GM19025 (cell line): ENCODE measurements around the gene PGBD5.

Experiments
- ATAC-seq: cut with Tn5 transposase; IDR thresholded peaks from one replicate; pipeline ENCODE4 v1.9.1; 2021; ENCODE audit warnings: mild to moderate bottlenecking, low read depth, moderate library complexity; ENCODE audit not compliant: unreplicated experiment

Gene PGBD5

DNA sequence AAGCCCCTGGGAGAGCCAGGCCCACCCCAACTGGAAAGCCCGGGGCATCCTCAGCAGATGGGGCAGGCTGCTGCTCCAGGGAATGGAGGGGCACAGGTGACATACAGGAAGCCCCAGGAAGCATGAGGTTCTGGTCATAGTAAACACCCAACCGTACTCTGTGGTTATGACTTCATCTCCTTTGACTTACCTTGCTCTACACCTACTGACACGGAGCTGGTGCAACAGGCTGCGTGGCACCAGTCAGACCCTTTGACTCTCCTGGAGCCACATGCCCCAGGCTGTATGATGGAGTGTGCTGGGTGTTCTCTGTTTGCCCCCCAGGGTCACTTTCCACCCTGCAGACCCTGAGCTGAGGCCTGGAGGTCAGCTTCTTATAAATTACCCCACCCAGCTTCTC, 72.1 kb downstream of the PGBD5 start:
- ATAC-seq = no peak

- no peak for ATAC-seq
Measured at GRCh38 chr1:230352537-230352936, 73.6 kb downstream of the PGBD5 start.

DNA sequence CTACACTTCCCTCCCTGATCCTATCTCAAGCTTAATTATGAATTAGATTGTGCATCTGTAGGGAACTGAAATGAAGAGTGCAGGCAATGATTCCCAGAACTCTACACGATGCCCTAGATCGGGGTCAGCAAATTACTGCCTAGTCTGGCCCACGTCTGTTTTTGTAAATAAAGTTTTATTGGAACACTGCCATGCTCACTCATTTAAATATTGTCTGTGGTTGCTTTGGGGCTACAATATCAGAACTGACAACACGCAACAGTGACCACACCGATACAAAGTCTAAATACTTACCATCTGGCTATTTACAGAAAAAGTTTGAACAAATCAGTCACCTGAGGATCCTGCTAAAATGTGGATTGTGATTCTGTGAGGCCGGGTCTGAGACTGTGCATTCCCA, 74.1 kb downstream of the PGBD5 start:
- ATAC-seq = no peak

GRCh38 chr1:230351514-230351913, 74.6 kb downstream of the PGBD5 start:
- no peak for ATAC-seq

DNA sequence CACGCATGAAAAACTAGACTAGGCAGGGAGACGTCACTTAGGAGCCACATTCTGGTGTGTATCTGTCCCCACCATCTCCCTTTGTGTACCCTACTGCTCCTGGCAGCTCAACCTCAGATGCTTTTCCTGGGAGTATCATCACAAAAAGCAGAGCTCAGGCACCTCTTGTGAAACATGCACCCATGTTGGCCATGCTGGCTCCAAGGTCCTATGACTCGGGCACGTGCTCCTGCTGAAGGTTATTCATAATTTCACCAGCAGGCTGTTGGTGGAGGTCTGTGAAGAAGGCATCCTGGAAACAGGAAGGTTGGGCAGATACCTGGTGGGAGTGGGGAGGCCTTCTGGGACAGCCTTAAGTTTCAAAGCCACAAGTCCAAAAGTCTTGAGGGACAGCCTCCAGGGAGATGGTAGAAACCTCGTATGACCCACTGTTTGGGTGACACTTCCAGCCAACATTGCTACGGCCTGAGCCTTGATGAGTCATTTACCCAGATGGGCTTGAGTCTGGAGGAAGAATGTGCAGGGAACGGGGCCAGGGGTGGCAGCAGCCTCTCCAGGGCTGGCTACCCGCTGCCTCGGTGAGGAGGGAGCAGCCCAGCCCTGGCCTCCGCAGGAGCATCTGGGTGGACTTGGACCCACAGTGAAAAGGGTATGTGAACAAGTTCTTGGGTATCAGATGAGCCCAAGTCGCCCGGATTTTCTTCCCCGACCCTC, 75.8 kb downstream of the PGBD5 start:
- no peak for ATAC-seq

- ATAC-seq = no peak
Measured at GRCh38 chr1:230349020-230349393, 77.1 kb downstream of the PGBD5 start.

DNA sequence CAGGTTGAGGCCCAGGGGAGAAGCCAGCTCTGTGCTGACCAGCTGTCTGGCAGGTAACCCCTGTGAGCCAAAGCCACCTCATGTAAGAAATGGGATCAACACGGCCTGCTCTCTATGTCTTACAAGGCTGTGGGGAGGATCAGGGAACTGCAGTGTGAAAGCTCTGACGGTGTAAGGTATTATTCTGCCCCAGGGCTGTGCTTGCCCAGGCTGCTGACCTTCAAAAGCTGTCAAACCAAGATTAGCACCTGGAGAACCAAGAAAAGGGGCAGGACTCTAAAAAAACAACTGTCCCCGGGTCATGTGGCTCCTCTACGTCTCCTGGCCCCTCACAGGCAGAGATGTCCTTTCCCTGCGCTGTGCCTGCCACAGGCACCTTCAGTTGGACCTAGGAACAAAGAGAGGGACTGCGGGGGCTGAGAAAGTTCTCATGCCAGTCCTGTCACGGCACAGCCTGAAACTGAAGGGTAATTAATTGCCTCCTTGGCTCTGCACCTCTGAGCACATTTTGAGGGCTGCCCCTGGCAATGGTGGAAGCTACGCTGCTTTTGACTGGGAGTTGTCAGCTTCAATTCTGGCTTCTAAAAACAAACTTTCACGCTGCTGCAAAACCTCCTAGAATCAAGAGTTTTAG, 77.6 kb downstream of the PGBD5 start:
- ATAC-seq = no peak

GRCh38 chr1:230347896-230348295, 78.2 kb downstream of the PGBD5 start:
- ATAC-seq = no peak

GRCh38 chr1:230345139-230345885, 80.8 kb downstream of the PGBD5 start:
- ATAC-seq = no peak

DNA sequence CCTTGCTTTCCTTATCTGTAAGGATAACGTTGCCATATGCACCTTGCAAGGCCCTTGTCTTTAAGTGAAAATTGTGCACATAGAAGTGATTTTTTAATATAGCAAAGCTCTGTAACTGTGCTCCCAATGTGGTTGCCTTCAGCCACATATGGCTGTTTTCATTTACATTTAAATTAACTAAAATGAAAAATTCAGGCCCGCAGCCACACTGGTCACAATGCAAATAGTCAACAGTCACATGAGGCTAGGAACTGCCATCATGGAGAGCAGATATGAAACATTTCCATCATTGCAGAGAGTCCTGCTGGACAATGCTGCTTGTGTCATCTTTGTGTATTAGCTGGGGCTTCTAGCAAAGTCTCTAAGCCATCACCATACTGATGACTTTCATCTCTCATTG, 83.4 kb downstream of the PGBD5 start:
- ATAC-seq = no peak

DNA sequence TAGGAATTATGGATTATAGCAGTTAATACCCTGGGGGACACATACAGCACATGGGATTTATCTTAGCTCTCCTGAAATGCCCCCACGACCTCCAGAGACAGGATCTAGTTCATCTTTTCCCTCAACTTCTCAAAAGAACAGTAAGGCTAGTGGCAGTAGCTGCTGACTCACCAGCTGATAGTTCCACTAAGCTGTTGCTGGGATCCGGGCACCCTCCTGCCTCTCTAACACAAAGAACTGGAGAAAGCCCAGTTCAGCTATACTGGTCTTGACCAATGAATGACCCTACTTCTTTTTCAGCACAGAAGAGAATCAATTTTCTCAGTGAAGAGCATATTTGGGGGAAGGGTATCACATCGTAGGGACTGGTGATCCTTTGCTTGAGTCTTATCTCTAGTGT, 84.1 kb downstream of the PGBD5 start:
- no peak for ATAC-seq

- ATAC-seq = no peak
Measured at GRCh38 chr1:230341162-230341546, 85.0 kb downstream of the PGBD5 start.

DNA sequence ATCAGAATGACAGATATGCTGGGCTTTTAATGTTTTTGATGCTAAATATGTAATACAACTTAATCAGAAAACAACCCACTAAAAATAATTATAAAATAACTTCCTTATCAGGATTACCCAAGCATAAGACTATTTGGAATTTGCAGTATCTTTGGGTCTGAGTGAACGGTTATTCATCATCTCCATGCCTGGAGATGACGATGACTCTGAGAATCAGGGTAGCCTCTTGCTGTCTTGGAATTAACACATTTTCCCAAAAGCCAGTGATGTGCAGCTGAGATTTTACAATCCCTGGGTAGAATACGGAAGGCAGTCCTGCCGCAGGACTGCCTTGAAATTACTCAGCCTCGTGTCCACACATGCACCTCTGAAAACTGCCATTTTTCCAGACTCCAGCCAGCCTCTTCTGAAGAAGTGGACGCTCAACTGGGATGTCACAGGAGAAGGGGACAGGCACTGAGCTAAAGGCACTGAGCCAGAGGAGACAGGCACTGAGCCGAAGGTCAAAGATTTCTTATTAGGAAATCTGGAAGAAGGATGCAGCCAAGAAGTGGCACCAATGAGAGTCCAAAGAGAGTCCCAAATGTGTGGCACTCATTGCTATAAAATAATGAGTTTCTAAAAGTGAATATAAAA, 85.5 kb downstream of the PGBD5 start:
- no peak for ATAC-seq

DNA sequence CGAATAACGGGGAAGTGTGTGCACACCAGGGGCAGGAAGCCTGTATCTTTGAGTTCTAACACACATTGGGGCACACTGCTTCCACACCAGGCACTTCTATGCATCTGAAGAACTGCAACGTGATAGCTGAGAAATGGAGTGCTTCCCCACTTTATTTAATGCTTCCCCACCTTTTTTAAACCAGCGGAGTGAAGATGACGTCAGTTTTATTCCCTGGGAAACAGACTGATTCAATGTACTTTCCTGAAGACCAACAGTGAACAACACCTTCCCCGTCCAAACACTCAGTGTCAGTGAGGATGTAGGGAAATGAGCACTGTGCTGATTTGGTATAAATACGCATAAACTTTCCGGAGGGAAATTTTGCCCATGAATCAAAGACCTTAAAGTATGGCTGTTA, 87.1 kb downstream of the PGBD5 start:
- no peak for ATAC-seq

DNA sequence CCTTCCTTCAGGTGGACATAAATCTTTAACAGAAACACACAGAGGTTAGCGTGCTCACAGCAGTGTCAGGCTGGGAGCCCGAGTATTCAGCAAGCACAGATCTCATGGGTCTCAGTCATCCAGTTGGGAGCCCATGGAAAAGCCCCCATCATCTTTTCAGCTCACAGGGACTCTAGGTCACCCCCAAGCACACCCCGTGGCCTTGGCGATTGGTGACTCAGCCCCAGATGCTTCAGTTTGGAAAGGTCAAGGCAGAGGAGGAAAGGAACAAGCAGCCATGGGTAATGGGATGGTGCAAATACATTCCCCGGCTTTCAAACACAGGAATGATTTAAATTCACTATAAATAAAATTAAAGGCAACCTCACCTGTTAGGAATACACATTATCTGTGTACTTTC, 88.9 kb downstream of the PGBD5 start:
- ATAC-seq = no peak

- ATAC-seq = no peak
Measured at GRCh38 chr1:230335861-230336522, 90.1 kb downstream of the PGBD5 start.

DNA sequence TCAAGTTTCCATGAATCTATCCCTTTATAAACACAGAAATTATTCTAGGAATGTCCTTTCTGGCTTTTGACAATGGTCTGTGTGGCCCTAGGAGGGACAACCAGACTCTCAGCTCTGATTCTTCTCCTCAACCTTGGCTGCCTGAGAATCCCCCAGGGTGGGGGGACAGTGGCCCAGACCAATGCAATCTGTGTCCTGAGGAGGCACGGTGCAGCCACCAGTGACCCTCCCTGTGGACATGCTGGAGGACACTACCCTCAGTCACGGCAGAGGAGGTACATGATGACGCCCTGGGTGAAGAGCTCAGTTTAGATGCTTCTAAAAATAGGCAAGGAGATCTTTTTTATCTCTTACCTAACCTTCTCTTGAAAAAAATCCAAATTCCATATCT, 91.7 kb downstream of the PGBD5 start:
- no peak for ATAC-seq

DNA sequence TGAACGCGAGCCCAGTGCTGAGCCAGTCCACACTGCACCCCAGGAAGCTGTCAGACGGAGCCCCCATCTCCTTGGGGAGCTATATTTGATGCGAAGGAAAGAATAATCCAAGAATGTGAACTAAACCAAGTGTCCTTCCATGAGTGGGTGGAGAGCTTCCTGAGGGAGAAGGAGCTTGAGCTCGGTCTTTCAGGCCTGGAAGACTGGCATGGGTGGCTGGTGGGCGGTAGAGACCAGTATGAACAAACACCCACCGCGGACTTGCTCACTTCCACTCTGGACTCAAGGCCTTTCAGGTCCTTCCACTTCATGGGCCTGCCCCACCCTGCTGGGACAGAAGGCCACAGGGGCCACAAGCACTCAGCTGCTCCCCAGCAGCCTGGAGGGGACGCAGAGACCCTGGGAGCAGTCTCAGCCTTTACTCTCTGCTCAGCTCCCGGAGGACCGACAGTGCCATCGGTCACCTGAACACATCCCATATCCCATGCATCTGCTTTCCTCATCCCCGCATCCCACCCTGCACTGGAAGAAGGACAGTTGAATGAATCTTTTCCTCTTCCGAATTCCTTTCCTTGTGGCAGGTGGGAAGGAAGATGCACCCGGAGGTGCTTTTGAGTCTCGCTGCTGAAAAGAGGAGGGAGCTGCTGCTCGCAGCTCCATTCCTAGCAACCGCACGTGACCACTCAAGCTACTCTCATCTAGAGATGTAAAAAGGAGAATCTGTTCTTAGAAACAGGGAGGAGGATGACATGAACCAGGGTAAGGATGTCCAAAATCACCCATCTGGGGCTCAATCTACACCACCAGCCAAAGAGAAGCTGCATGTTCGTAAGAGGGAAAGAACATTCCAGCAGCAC, 92.3 kb downstream of the PGBD5 start:
- no peak for ATAC-seq

GRCh38 chr1:230332575-230333066, 93.5 kb downstream of the PGBD5 start:
- ATAC-seq = no peak

DNA sequence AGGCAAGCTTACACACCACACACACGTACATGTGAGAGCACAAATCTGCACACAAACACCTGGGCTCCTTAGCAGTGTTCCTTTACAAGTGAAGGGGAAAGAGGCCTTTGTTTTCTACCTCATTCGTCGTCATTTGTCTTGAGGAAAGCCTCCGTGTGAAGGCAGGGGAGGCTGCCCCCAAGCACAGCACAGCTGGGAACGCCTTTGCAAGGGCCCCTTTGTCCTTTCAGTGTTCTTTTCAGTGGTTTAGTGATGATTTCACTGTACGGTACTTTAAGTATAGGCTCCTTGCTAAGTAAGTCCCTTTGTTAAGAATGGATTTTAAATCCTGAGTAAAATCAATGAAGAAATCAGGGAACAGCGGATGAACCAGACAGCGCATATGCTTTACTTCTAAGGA, 94.1 kb downstream of the PGBD5 start:
- no peak for ATAC-seq
